ENCODE measurements around the gene CMYA5.

The CMYA5 gene

GRCh38 chr5:79800979-79801827, 111.6 kb downstream of the CMYA5 start:
- DNase-seq: no peak

GRCh38 chr5:79802406-79802805, 112.8 kb downstream of the CMYA5 start:
- DNase-seq: no peak

GRCh38 chr5:79803007-79803406, 113.4 kb downstream of the CMYA5 start:
- no peak for DNase-seq

- no peak for DNase-seq
Measured at GRCh38 chr5:79806741-79807140, 117.1 kb downstream of the CMYA5 start.

- no peak for DNase-seq
Measured at GRCh38 chr5:79809743-79810142, 120.1 kb downstream of the CMYA5 start.

- DNase-seq: no peak
Measured at GRCh38 chr5:79811081-79811480, 121.4 kb downstream of the CMYA5 start.

- DNase-seq: no peak
Measured at GRCh38 chr5:79811904-79812303, 122.3 kb downstream of the CMYA5 start.

- no peak for DNase-seq
Measured at GRCh38 chr5:79814699-79815098, 125.1 kb downstream of the CMYA5 start.

GRCh38 chr5:79816014-79816413, 126.4 kb downstream of the CMYA5 start:
- no peak for DNase-seq

GRCh38 chr5:79820648-79821047, 131.0 kb downstream of the CMYA5 start:
- DNase-seq: no peak

GRCh38 chr5:79824444-79824843, 134.8 kb downstream of the CMYA5 start:
- no peak for DNase-seq

- no peak for DNase-seq
Measured at GRCh38 chr5:79825802-79826201, 136.2 kb downstream of the CMYA5 start.

GRCh38 chr5:79827159-79827629, 137.6 kb downstream of the CMYA5 start:
- DNase-seq: no peak

- DNase-seq: no peak
Measured at GRCh38 chr5:79829260-79829659, 139.6 kb downstream of the CMYA5 start.

- no peak for DNase-seq
Measured at GRCh38 chr5:79831381-79832309, 142.0 kb downstream of the CMYA5 start.

- DNase-seq: no peak
Measured at GRCh38 chr5:79832911-79833310, 143.3 kb downstream of the CMYA5 start.

- DNase-seq: no peak
Measured at GRCh38 chr5:79834098-79834753, 144.6 kb downstream of the CMYA5 start.

- DNase-seq: no peak
Measured at GRCh38 chr5:79834754-79835714, 145.4 kb downstream of the CMYA5 start.

- no peak for DNase-seq
Measured at GRCh38 chr5:79837761-79838551, 148.3 kb downstream of the CMYA5 start.

- DNase-seq: no peak
Measured at GRCh38 chr5:79840084-79840990, 150.7 kb downstream of the CMYA5 start.

Measured in GOT3 (cell line).